Mononuclear cell (primary cell): ENCODE data around the gene RIBC2. TPM values are rescaled to one million over a fixed set of nuclear protein-coding genes. Genes with fewer than 3 reads are reported as not detected.
"Not testable (repeated sequence)": the region's sequence is repeated elsewhere in the genome, so short reads cannot be mapped to it uniquely, and the experiment has no call there.

Experiments used
- H3K27me3 ChIP-seq: 2 replicates; pipeline ENCODE4 v1.6.0; 2011; ENCODE audit warnings: low read length, control low read depth; ENCODE audit not compliant: insufficient read depth
- H3K4me1 ChIP-seq: 2 replicates; pipeline ENCODE4 v1.5.1; 2011; ENCODE audit warnings: mild to moderate bottlenecking, low read length, control low read depth; ENCODE audit not compliant: insufficient read depth
- H3K4me3 ChIP-seq: 2 replicates; pipeline ENCODE4 v1.5.1; 2011; ENCODE audit warnings: mild to moderate bottlenecking, low read length, moderate library complexity
- H3K9me3 ChIP-seq: 2 replicates; pipeline ENCODE4 v1.5.1; 2011; ENCODE audit warnings: low read depth, mild to moderate bottlenecking, control low read depth, low read length
- total RNA-seq: library from RNA; depleted of rRNA; stranded (reverse); fragments of >200 nt; gene quantifications from one replicate; pipeline ENCODE4 v1.2.3, GENCODE V29; 2012

Gene RIBC2
- total RNA-seq, 1 donor: 0.31 TPM

DNA sequence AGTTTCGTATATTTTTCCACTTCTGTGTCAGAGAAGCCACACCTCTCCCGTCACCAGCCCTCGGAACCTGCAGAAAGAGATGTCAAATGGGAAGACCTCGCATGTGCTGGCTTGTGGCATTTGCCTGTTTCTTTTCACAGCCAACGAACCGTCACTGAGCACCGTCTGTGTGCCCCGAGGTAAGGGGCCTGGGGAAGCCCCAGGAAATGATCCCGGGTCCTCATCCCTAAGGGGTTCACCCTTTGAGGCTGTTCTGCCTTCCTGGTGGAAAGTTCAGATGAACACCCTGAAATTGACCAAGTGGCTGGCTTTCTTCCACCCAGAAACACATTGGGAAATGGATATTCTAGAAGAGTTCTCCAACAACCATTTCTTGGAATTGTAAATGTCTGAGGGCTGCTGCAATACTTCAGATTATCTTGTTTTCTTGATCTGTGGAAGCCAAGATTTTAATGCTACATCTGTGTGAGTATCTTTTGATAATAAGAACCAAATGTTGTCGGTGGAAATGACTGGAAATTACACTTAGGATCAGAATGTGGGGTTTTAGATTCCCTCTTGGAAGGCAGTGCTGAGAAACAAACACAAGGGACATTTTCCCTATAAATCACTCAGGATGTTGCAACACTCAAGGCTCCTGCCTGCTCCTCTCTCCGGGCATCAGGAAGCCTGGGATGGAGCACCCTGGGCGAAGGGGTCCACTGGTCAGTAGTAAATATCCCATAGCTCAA, 37.6 kb downstream of the RIBC2 start:
- Histone ChIP-seq H3K9me3 (no peaks in the 10 kb centered on the region), H3K27me3 (no peaks in the 10 kb centered on the region), H3K4me1 (no peaks in the 10 kb centered on the region), H3K4me3 (no peak overlapping the region)

DNA sequence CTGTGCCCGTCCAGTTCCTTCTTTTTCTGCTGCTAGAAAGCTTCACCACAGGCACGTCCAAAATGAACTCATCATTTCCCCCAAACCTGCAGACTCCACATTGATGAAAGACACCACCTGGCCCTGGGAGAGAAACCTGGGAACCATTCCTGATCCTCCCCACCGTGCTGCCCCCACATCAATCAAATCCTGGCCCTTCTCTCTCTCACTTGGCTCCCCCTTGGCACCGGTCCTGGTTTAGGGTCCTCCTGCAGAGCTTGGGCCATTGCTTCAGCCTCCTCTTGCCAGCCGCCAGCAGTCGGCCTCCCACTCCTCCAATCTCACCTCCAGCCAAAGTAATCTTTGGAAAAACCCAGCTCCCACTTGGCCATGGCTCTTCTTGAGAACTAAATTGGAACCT, 38.5 kb downstream of the RIBC2 start:
- H3K4me1 ChIP-seq: no peaks in the 10 kb centered on the region
- H3K4me3 ChIP-seq: no peak overlapping the region
- no peaks in the 10 kb centered on the region for H3K9me3 ChIP-seq
- no peaks in the 10 kb centered on the region for H3K27me3 ChIP-seq

DNA sequence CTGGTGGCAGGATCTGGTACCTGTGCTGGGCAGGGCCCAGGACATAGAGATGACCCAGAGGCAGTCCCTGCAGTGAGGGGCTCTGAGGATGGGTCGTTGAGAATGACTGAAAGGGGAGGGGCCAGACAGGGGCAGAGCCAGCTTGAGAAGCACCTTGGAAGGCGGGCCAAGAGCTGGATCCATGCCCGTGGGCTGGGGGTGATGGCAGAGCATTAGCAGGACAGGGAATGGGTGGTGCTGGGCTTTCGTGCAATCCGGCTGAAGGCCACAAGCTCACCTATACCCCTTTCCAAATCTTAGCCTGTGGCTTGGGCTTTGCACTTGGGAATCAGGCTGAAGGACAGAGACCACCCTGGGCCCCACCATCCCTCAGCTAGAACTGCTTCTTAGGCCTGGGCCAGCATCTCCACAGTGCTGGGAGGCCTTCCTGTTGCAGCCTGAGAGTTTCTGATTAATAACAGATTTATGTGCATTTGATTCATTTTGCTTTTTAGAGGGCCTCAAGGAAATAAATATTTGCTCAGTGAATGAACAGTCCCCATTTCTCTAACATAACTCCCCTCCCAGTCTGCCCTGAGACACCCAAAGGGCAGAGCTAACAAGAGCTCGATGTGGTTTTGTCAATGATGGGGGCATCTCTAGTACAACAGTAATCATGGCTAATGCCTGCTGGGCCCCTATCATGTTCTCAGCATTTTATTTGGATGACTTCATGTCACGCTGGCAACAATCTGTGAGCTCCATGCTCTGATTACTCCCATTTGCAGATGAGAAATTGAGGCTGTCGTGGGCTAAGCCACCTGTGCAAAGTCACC, 39.3 kb downstream of the RIBC2 start:
- H3K4me1 ChIP-seq: no peaks in the 10 kb centered on the region
- no peaks in the 10 kb centered on the region for H3K9me3 ChIP-seq
- H3K27me3 ChIP-seq: no peaks in the 10 kb centered on the region
- no peak overlapping the region for H3K4me3 ChIP-seq

DNA sequence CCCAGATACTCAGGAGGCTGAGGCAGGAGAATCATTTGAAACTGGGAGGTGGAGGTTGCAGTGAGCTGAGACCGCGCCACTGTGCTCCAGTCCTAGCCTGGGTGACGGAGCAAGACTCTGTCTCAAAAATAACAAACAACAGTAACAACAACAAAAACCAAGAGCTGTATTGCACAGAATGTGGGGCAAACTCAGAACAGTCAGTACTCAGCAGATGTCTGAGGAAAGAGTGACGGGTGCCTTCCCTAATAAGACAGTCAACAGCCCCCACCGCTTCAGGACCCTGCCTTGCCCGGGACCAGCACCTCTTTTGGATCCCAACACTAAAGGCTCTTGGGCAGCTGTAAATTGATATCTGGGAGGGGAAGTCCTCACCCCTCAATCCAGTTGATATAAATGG, 40.3 kb downstream of the RIBC2 start:
- H3K27me3 ChIP-seq: no peaks in the 10 kb centered on the region
- H3K4me1 ChIP-seq: no peaks in the 10 kb centered on the region
- no peaks in the 10 kb centered on the region for H3K9me3 ChIP-seq
- H3K4me3 ChIP-seq: no peak overlapping the region

DNA sequence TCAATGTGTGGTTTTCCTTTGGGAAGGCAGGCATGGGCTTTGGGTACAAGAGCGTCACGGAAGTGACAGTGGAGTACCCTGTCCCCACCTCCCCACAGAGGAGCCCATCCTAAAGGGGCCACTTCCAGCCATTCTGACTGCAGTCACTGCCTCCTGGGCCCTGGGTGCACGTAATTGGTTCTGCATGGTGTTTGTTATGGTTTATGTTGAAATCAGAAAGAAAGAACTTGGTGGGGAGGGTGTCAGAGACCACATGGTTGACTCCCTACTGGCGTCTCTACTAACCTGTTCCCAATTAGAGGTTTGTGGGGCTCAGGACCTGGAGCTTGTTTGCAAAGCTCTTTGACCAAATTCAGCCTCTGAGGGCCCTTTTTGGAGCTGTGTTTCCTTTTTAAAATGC, 40.8 kb downstream of the RIBC2 start:
- Histone ChIP-seq H3K27me3 (no peaks in the 10 kb centered on the region), H3K4me1 (no peaks in the 10 kb centered on the region), H3K9me3 (no peaks in the 10 kb centered on the region), H3K4me3 (no peak overlapping the region)

DNA sequence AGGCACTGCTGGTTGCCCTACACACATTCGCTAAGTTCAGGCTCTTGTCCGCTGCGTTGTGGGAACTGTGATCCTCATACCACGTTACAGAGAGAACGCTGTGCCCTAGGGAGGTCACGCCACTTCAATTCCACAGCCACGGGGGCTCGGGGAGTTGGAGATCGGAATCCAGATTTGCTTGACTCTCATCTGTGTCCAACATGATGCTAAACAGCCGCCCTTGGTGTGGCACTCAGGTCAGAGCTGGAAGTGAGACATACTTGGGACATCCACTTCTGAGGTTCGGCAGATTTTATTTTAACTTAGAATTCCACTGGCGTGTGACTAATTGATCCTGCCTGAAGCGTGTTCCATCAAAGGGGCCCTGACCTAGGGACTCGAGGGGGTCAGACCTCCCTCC, 41.7 kb downstream of the RIBC2 start:
- no peaks in the 10 kb centered on the region for H3K4me1 ChIP-seq
- H3K9me3 ChIP-seq: no peaks in the 10 kb centered on the region
- no peak overlapping the region for H3K4me3 ChIP-seq
- no peaks in the 10 kb centered on the region for H3K27me3 ChIP-seq

DNA sequence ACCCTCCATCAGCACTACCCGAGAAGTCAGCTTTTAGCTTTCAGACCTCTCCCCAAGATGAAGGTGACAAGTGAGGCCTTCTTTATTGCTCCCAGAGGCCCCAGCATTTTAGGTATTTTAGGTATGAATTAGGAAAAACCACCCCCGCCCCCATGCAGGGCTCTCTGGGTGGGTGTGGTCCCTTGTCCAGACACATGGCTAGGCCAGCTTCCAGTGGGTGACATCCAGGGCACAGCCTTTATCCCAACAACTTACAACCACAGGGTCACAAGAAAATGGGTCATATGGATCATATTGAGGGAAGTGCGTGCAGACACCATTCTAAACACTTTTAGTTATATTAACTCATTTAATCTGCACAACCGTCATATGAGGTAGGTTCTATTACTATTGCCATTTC, 42.1 kb downstream of the RIBC2 start:
- no peaks in the 10 kb centered on the region for H3K27me3 ChIP-seq
- no peaks in the 10 kb centered on the region for H3K4me1 ChIP-seq
- no peak overlapping the region for H3K4me3 ChIP-seq
- H3K9me3 ChIP-seq: no peaks in the 10 kb centered on the region

DNA sequence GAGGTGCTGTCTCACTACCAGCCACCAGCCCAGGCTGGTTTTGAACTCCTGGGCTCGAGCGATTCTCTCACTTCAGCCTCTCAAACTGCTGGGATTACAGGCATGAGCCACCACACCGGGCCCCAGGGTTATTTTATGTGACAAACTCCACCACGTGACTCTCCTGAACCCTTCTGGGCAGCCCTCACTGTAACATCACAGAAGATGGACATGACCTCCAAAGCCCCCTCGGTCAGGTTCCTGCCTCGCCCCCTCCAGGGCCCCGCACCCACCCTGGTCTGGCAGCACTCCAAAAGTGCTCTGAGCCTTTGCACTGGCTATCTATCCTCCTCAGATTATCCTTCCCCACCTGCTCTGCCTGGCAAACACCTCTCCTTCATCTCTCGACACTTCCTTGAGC, 43.3 kb downstream of the RIBC2 start:
- H3K9me3 ChIP-seq: no peaks in the 10 kb centered on the region
- no peaks in the 10 kb centered on the region for H3K27me3 ChIP-seq
- H3K4me1 ChIP-seq: no peaks in the 10 kb centered on the region
- H3K4me3 ChIP-seq: no peak overlapping the region

DNA sequence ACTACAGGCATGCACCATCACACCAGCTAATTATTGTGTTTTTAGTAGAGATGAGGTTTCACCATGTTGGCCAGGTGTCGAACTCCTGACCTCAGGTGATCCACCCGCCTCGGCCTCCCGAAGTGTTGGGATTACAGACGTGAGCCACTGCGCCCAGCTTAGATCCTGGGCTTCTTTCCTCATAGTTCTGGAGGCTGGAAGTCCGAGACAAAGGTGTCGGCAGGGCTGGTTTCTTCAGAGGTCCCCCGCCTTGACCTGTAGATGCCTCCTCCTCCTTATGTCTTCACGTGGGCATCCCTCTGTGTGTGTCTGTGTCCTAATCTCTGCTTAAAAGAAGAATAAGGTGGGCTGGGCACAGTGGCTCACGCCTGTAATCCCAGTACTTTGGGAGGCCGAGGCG, 45.0 kb downstream of the RIBC2 start:
- Histone ChIP-seq H3K4me1 (no peaks in the 10 kb centered on the region), H3K4me3 (no peak overlapping the region), H3K27me3 (no peaks in the 10 kb centered on the region), H3K9me3 (no peaks in the 10 kb centered on the region)

DNA sequence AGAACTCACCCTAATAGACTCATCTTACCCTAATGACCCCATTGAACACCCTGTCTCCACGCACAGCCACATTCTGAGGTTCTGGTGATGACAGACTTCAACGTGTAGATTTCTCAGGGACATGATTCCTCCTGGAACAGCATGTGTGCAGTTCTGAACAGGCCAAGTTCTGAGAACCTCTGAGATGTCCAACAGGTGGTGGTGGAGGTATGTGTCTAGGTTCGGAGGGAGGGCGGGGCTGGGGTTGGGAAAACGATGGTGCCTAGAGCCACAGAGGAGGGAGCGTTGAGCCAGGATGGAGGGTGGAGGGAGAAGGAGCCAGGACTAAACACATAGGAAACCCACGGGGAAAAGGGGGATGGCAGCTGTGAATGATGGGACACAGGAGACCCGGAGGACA, 45.7 kb downstream of the RIBC2 start:
- Histone ChIP-seq H3K4me3 (no peak overlapping the region), H3K27me3 (no peaks in the 10 kb centered on the region), H3K9me3 (no peaks in the 10 kb centered on the region), H3K4me1 (no peaks in the 10 kb centered on the region)

DNA sequence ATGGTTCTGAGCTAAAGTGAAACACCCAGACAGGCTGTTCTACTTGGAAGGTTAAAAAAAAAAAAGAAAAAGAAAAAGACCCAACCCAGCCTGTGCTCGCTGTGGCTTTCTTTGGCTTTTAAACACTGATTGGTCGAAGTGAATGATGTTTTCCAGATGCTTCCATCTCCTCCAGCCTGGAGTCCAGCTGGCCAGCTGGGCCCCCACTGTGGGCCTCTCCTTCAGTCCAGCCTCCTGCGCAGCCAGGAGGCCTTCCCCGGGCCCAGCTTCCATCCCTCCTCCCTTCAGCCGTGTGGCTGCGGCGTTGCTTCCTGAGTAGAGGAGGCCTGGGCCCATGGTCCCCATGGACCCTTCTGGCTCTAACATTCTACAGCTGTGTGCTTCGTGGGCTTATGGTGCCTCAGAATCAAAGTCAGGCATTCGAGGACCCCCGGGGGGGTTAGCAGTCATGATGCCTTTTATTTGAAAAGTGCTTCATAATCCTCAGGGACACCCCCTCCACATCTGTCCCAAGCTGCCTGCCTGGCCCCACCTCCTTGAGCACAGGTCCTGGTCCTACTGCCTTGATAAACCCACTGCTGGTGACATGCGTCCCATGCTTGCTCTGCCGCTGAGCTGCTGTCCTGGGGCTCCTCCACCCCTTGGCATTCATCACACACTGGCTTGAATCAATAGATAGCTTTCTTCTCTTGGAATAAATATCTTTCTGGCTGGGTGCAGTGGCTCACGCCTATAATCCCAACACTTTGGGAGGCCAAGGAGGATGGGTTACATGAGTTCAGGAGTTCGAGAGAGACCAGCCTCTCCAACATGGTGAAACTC, 47.0 kb downstream of the RIBC2 start:
- H3K4me3 ChIP-seq: no peak overlapping the region
- no peaks in the 10 kb centered on the region for H3K9me3 ChIP-seq
- H3K27me3 ChIP-seq: no peaks in the 10 kb centered on the region
- no peaks in the 10 kb centered on the region for H3K4me1 ChIP-seq

DNA sequence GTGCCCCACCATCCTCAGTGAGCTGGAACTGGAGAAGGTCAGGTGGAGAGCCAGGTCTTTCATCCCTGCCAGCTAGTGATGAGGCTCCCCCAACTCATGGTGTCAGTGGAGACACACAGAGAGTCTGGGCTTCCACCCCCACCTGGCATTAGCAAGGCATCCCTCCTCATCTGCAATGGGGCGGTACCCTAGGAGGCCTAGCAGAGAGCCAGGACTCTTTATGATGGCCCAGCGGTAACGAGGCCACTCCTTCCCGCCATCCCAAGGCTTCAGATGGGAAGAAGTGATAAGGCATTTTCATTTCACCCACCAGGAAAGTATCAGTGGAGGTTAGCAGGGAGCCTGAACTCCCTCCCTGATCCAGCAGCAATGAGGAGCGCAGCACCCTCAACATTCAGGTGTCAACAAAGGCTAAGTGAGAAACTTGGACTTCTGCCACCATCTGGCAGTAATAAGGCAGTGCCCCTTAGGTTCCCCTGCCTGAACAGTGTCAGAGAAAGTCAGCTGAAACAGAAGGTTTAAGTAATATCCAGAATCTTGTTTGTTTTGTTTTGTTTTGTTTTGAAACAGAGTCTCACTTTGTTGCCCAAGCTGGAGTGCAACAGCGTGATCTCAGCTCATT, 48.7 kb downstream of the RIBC2 start:
- Histone ChIP-seq H3K4me3 (no peak overlapping the region), H3K9me3 (no peaks in the 10 kb centered on the region), H3K27me3 (no peaks in the 10 kb centered on the region), H3K4me1 (no peaks in the 10 kb centered on the region)

DNA sequence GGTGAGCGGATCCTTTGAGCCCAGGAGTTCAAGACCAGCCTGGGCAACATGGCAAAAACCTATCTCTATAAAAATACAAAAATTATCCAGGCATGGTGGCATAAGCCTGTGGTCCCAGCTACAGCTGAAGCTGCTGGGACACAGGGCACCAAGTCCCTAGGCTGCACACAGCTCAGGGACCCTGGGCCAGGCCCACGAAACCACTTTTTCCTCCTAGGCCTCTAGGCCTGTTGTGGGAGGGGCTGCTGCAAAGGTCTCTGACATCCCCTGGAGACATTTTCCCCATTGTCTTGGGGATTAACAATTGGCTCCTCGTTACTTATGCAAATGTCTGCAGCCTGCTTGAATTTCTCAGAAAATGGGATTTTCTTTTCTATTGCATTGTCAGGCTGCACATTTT, 50.2 kb downstream of the RIBC2 start:
- H3K27me3 ChIP-seq, H3K4me3 ChIP-seq, H3K9me3 ChIP-seq, H3K4me1 ChIP-seq: not testable (repeated sequence)

DNA sequence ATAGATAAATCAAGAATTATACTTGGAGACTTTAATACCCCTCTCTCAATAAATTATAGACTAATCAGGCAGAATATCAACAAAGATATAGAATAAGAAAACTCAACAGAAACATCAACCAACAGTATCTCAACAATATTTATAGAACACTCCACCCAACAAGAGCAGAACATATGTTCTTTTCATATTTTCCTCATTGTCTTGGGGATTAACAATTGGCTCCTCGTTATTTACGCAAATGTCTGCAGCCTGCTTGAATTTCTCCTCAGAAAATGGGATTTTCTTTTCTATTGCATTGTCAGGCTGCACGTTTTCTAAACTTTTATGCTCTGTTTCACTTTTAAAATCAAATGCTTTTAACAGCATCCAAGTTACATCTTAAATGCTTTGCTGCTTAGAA, 52.1 kb downstream of the RIBC2 start:
- Histone ChIP-seq H3K9me3 (no peaks in the 10 kb centered on the region), H3K4me3 (no peak overlapping the region), H3K4me1 (no peaks in the 10 kb centered on the region), H3K27me3 (no peaks in the 10 kb centered on the region)

DNA sequence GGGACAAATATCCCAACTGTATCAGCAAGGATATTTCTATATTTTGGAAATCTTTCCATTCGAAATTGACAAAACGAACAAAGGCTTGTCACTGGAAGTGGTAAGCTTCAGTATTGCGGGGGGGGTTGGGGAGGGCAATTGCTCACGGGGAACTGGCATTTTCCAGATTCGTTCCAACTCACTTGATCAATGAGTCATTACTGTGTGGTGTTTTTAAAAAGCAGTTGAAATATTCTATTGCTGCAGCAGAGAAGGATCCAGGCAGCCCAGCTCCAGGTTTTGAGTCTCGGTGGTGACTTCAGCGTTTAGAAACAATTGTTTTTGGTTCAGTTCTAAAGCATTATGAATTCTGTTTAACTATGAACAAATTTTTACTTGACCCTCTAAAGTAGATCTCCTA, 55.4 kb downstream of the RIBC2 start:
- Histone ChIP-seq H3K9me3 (no peaks in the 10 kb centered on the region), H3K4me3 (no peak overlapping the region), H3K27me3 (no peaks in the 10 kb centered on the region), H3K4me1 (no peaks in the 10 kb centered on the region)
